ENCODE measurements around the gene SOD2. TPM values are rescaled to one million over a fixed set of nuclear protein-coding genes. Genes with fewer than 3 reads are reported as not detected.

The SOD2 gene
- total and polyA plus RNA-seq, 9 of the 15 experiments (the other 6 are each of a cell fraction or from before 2014, with no cell fraction given), result 39.8 to 140 (median 95.8) TPM

DNA sequence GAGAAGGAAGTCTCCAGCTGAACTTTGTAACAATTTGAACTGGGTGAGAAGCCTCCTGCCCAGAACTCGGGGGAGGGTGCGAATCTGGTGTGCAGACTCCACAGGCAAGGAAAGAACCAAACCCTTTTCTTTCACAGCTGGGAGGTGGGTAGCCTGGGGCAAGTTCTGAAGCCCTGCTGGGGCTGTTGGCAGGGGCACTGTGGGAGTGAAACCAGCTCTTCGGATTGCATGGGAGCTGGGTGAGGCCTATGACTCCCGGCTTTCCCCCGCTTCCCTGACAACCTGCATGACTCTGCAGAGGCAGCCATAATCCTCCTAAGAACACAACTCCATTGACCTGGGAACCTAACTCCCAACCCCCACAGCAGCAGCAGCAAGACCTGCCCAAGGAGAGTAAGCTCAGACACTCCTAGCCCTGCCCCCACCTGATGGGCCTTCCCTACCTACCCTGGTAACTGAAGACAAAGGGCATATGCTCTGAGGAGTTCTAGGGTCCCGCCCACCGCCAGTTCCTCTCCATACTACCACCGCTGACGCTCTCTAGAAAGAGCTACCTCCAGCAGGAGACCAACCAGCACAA, 37.5 kb downstream of the SOD2 start:
- TF ChIP-seq ZNF586 (CRISPR knock-in tag; conservative IDR thresholded peaks at IDR 0.05) (no peak), KDM1A (IDR thresholded peaks at IDR 0.05) (no peak), CHD1 (IDR thresholded peaks at IDR 0.05; ENCODE audit: low read length) (no peak)
- TF ChIP-seq, protein P1, sequence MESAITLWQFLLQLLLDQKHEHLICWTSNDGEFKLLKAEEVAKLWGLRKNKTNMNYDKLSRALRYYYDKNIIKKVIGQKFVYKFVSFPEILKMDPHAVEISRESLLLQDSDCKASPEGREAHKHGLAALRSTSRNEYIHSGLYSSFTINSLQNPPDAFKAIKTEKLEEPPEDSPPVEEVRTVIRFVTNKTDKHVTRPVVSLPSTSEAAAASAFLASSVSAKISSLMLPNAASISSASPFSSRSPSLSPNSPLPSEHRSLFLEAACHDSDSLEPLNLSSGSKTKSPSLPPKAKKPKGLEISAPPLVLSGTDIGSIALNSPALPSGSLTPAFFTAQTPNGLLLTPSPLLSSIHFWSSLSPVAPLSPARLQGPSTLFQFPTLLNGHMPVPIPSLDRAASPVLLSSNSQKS (CRISPR knock-in tag; IDR thresholded peaks at IDR 0.05), result no peak
- H3K36me3 ChIP-seq (ENCODE audit: control insufficient read depth, insufficient read depth, low read length), result no peaks in the 10 kb centered on the region
- H3K4me2 ChIP-seq (ENCODE audit: insufficient read depth, low read length), result no peak overlapping the region
- FAIRE-seq, result no peak
- H3K79me2 ChIP-seq (ENCODE audit: control insufficient read depth, insufficient read depth, low read length), result no peaks in the 10 kb centered on the region
- ChIA-PET CTCF (ENCODE audit: low intra/inter-chr PET ratio) (interaction anchor here (3.1 kb wide), 1 partner anchor 481 kb away, joined by 24 read pairs; no protein-coding TSS in a partner anchor), POLR2A (interaction anchor here (0.6 to 1.0 kb wide), 2 partner anchors 15 to 182 kb away, joined by 3 to 4 read pairs; no protein-coding TSS in a partner anchor)
- no peak for DNase-seq (ENCODE audit: extremely low read depth in 1 of 4, low spot score in 3 of 4)
- intact Hi-C loops (cut with micrococcal nuclease), result no loop called here
- no peaks in the 10 kb centered on the region for H3K9me1 ChIP-seq (ENCODE audit: control insufficient read depth, insufficient read depth, low read length)
- no peaks in the 10 kb centered on the region for H3K9me3 ChIP-seq (replicated peaks; ENCODE audit: control insufficient read depth, insufficient read depth, low read depth, low read length)
- no peak for ATAC-seq
- H3K4me3 ChIP-seq, result no peak overlapping the region
- H3K27me3 ChIP-seq (ENCODE audit: control insufficient read depth in 2 of 2, insufficient read depth in 2 of 2, low read length in 2 of 2), result no peaks in the 10 kb centered on the region
- 19% methylated on average over 9 of the region's 9 CpGs for WGBS (ENCODE audit: insufficient coverage, low coverage, missing lambda C conversion rate)
- H3K27ac ChIP-seq (ENCODE audit: extremely low read depth, low read depth, low read length), result no peak overlapping the region
- no peaks in the 10 kb centered on the region for H3K4me1 ChIP-seq (replicated peaks in 1 of 2; ENCODE audit: control insufficient read depth in 2 of 2, insufficient read depth in 2 of 2, low read length in 2 of 2)
- BruUV-seq (replicated peaks), result no TSS peak
- in situ Hi-C loops (cut with MboI), result no loop called here
- no peak overlapping the region for H3K9ac ChIP-seq (ENCODE audit: insufficient read depth in 1 of 2, low read depth in 2 of 2, low read length in 2 of 2)
- H4K20me1 ChIP-seq (replicated peaks; ENCODE audit: control insufficient read depth, insufficient read depth, low read length), result no peaks in the 10 kb centered on the region
- H2AFZ ChIP-seq (ENCODE audit: low read depth, low read length), result no peak overlapping the region
